ENCODE data around the gene TOLLIP. TPM values are rescaled to one million over a fixed set of nuclear protein-coding genes. Genes with fewer than 3 reads are reported as not detected.

TOLLIP gene
- total RNA-seq, 4 donors from 2014 or later = 53.0 to 106 (median 63.6) TPM

DNA sequence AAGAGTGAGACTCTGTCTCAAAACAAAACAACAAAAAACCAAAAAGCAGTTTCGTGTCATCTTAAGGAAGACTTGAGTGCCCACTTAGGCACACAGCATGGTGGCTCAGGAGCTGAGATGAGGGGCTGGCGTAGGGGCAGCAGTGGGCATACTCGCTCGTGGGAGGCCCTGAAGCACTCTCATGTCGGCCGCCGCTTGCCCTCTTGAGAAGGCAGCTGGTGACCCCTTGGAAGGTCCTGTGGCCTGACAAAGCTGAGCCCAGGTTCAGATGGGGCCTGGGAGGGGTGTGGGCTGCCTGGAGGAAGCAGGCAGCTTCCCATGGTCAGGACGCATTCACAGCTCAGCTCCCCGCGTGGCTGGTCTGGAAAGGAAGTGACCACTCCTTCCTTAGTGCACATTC lies 71.6 kb downstream of the TOLLIP start:
- Histone ChIP-seq H3K4me1 (peaks cover 0 to 19% (median 0%) of the 10 kb centered on the region in 3 donors), H3K9me3 (no peaks in the 10 kb centered on the region), H3K27me3 (peaks cover 0 to 16% (median 0%) of the 10 kb centered on the region in 4 donors), H3K4me3 (no peak overlapping the region), H3K36me3 (no peaks in the 10 kb centered on the region), H3K27ac (no peak overlapping the region)
- WGBS, 2 donors = 55 to 72% methylated on average over 2 to 4 of the region's 10 CpGs
- intact Hi-C loops (cut with DNase I) = no loop called here
- TF ChIP-seq, protein P1, sequence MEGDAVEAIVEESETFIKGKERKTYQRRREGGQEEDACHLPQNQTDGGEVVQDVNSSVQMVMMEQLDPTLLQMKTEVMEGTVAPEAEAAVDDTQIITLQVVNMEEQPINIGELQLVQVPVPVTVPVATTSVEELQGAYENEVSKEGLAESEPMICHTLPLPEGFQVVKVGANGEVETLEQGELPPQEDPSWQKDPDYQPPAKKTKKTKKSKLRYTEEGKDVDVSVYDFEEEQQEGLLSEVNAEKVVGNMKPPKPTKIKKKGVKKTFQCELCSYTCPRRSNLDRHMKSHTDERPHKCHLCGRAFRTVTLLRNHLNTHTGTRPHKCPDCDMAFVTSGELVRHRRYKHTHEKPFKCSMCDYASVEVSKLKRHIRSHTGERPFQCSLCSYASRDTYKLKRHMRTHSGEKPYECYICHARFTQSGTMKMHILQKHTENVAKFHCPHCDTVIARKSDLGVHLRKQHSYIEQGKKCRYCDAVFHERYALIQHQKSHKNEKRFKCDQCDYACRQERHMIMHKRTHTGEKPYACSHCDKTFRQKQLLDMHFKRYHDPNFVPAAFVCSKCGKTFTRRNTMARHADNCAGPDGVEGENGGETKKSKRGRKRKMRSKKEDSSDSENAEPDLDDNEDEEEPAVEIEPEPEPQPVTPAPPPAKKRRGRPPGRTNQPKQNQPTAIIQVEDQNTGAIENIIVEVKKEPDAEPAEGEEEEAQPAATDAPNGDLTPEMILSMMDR (IDR thresholded peaks at IDR 0.05) = no peak
- TF ChIP-seq POLR2A (IDR thresholded peaks at IDR 0.05) = no peak
- DNase-seq = no peak

DNA sequence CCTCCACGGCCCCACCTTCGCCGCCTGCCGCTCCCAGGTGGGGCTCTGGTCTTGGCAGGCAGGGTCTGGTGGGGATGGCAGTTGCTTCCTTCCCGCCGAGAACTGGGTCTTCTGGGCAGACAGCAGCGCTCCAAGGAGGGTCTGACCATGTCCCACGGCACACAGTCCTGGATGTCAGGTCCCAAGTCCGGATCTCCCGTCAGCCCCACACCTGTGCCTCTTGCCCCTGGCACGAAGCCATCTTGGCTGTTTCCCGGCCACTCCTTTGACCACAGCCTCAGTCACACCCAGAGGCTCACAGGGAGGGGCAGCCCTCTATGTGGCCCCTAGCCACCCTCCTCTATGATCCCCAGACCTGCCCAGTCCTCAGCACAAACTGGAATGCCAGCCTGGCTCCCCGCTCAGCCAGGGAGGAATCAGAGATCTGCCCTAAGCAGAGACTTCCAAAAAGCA lies 72.3 kb downstream of the TOLLIP start:
- no peak overlapping the region for H3K27ac ChIP-seq
- WGBS, 2 donors = no CpG with 5 or more reads among the region's 13 CpGs

GRCh38 chr11:1236316-1237127 lies 72.9 kb downstream of the TOLLIP start:
- H3K4me1 ChIP-seq = peaks cover 0 to 23% (median 0%) of the 10 kb centered on the region in 3 donors
- TF ChIP-seq POLR2A (IDR thresholded peaks at IDR 0.05) = no peak
- TF ChIP-seq, protein P1 (IDR thresholded peaks at IDR 0.05) = no peak
- no peak overlapping the region for H3K27ac ChIP-seq
- no peaks in the 10 kb centered on the region for H3K9me3 ChIP-seq
- WGBS, 2 donors = 91% methylated on average over 10 of the region's 37 CpGs; no CpG with 5 or more reads in 1 of the 2 donors
- intact Hi-C loops (cut with DNase I) = no loop called here
- H3K4me3 ChIP-seq = no peak overlapping the region
- no peak for DNase-seq
- H3K36me3 ChIP-seq = no peaks in the 10 kb centered on the region
- H3K27me3 ChIP-seq = peaks cover 0 to 29% (median 0%) of the 10 kb centered on the region in 4 donors

More for the DNA sequence above, 72.3 kb downstream of the TOLLIP start:
- H3K4me3 ChIP-seq = no peak overlapping the region
- peaks cover 0 to 23% (median 0%) of the 10 kb centered on the region in 4 donors for H3K27me3 ChIP-seq
- no peaks in the 10 kb centered on the region for H3K9me3 ChIP-seq
- TF ChIP-seq POLR2A (IDR thresholded peaks at IDR 0.05) = no peak
- TF ChIP-seq, protein P1 (IDR thresholded peaks at IDR 0.05) = no peak
- H3K4me1 ChIP-seq = peaks cover 0 to 23% (median 0%) of the 10 kb centered on the region in 3 donors
- no peak for DNase-seq
- intact Hi-C loops (cut with DNase I) = no loop called here
- H3K36me3 ChIP-seq = no peaks in the 10 kb centered on the region

DNA sequence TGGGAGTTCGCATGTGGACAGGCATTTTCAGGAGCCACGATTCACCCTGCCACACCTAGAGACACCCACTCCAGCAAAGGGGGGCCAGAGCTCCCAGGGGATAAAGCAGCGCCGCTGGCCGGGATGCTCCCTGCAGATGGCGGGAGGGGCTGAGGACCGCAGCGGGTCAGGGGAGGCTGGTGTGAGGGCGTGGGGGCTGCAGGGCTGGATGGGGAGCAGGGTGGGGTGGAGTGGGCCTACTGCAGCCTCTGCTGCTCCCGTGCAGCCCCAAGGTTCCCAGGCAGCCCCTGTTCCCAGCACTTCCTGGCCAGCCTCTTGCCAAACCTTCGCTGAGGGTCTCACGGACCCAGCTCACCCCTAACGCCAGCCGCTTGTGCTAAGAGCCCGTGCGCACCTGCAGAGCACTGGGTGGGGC lies 73.5 kb downstream of the TOLLIP start:
- no peak for TF ChIP-seq POLR2A (IDR thresholded peaks at IDR 0.05)
- TF ChIP-seq, protein P1 (IDR thresholded peaks at IDR 0.05) = no peak
- no peaks in the 10 kb centered on the region for H3K9me3 ChIP-seq
- WGBS, 2 donors = 65 to 92% methylated on average over 5 to 7 of the region's 16 CpGs
- no peak overlapping the region for H3K4me3 ChIP-seq
- DNase-seq = no peak
- no peaks in the 10 kb centered on the region for H3K36me3 ChIP-seq
- no peak overlapping the region for H3K27ac ChIP-seq
- intact Hi-C loops (cut with DNase I) = no loop called here
- H3K4me1 ChIP-seq = peaks cover 0 to 23% (median 0%) of the 10 kb centered on the region in 3 donors
- H3K27me3 ChIP-seq = peaks cover 0 to 35% (median 0%) of the 10 kb centered on the region in 4 donors

DNA sequence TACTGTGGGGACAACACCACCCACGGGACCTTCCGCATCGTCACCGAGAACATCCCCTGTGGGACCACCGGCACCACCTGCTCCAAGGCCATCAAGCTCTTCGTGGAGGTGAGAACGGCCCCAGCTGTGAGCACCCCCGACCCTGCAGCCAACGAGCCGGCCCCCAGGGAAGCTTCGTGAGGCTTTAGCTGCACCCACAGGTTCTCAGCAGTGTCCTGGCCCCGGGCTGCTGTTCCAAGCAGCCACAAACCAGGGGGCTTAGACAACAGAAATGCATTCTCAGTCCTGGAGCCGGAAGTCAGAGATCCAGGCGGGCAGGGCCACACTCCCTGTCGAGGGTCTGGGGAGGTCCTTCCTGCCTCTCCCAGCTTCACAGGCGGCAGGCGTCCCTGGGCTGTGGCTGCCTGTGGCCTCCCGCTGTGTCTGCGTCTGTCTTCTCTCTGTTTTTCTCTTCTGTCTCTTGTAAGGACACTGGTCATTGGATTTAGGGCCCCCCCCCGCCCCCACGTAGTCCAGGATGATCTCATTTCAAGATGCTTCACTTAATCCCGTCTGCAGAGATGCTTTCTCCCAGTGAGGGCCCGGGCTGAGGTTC lies 74.0 kb downstream of the TOLLIP start:
- no peak for TF ChIP-seq POLR2A (IDR thresholded peaks at IDR 0.05)
- TF ChIP-seq, protein P1 (IDR thresholded peaks at IDR 0.05) = no peak
- no peaks in the 10 kb centered on the region for H3K36me3 ChIP-seq
- no peaks in the 10 kb centered on the region for H3K9me3 ChIP-seq
- intact Hi-C loops (cut with DNase I) = no loop called here
- H3K4me3 ChIP-seq = no peak overlapping the region
- 50 to 54% methylated on average over 8 to 12 of the region's 23 CpGs for WGBS, 2 donors
- peaks cover 0 to 41% (median 0%) of the 10 kb centered on the region in 4 donors for H3K27me3 ChIP-seq
- no peak for DNase-seq
- H3K27ac ChIP-seq = no peak overlapping the region
- H3K4me1 ChIP-seq = peaks cover 0 to 23% (median 0%) of the 10 kb centered on the region in 3 donors

Data from esophagus squamous epithelium (tissue), 5 donors.